ENCODE data around the gene SF3A1.

SF3A1 gene

DNA sequence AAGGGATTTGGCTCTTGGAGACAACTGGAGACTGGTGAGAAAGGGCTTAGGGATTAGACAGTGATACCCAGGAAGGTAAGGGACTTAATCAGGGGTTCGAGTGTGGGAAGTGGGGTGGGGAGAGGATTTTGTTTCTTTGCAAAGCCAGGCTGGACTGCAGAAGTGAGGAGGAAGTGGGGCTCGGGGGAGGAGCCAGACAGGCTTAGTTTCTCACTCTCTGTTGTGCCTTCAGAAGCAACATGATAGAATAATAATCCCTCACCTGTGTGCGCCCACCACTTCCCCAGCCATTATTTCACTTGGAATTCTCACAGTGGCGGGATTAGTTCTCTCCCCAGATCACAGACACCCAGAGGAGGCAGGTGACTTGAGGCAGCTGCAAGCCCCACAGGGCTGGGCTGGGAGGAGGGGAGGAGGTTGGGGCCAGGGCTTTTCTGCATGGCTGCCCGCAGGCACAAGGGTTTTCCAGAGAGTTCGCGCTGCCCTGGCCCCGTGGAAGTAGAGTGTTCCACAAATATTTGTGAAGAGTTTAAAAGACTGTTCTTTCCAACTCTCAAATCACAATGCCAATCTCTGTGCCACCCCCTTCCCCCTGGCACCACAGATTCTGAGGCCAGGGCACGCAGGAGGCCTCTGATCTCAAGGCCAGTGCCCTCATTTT lies 36.1 kb upstream of the SF3A1 start:
- no peak overlapping the region for H3K9ac ChIP-seq
- H3K27ac ChIP-seq, result no peak overlapping the region
- H3K79me2 ChIP-seq, result peaks cover 2% of the 10 kb centered on the region
- H3K4me1 ChIP-seq, result peaks cover 3% of the 10 kb centered on the region
- no peaks in the 10 kb centered on the region for H3K27me3 ChIP-seq (ENCODE audit: control insufficient read depth, insufficient read depth, low read length)
- TF ChIP-seq, protein P1, sequence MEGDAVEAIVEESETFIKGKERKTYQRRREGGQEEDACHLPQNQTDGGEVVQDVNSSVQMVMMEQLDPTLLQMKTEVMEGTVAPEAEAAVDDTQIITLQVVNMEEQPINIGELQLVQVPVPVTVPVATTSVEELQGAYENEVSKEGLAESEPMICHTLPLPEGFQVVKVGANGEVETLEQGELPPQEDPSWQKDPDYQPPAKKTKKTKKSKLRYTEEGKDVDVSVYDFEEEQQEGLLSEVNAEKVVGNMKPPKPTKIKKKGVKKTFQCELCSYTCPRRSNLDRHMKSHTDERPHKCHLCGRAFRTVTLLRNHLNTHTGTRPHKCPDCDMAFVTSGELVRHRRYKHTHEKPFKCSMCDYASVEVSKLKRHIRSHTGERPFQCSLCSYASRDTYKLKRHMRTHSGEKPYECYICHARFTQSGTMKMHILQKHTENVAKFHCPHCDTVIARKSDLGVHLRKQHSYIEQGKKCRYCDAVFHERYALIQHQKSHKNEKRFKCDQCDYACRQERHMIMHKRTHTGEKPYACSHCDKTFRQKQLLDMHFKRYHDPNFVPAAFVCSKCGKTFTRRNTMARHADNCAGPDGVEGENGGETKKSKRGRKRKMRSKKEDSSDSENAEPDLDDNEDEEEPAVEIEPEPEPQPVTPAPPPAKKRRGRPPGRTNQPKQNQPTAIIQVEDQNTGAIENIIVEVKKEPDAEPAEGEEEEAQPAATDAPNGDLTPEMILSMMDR (IDR thresholded peaks at IDR 0.05), result no peak
- H3K36me3 ChIP-seq (ENCODE audit: control insufficient read depth, insufficient read depth, low read length), result no peaks in the 10 kb centered on the region
- no peak overlapping the region for H3K4me2 ChIP-seq (ENCODE audit: low read length)
- no peak overlapping the region for H3K4me3 ChIP-seq (ENCODE audit: low read depth, low read length)
- no peak overlapping the region for H2AFZ ChIP-seq
- H3K9me3 ChIP-seq (ENCODE audit: control insufficient read depth, low read length), result no peaks in the 10 kb centered on the region

DNA sequence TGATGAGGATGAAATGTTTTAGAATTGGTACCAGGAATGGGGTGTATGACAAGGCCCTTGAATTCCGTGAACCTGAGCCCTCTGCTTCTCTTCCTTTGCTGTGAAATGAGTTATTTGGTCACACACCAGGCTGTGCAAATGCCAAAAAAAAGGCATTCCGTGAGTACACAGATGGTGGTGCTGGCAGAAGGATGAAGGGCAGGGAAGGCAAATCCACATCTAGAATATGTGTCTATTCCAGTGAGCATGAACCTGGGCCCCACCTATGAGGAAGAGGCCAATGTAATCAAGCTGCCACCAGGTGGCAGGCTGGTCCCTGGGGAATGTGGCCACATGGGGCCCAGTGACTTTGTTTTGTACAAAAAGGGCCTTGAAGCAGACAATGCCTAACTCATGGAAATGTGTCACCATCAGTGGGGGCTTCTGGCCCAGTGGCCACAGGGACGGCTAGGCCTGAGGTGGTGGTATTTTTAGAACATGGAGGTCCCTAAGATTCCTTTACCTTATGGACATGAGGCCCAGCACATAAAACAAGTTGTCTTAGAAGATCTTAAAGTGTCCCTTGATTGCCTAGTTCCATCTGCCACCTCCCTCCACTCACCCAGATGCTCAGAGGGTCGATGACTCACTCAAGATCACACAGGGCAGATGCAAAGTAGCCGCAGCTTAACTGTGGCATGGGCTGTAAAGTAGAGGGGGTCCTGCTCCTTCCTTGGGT lies 34.4 kb upstream of the SF3A1 start:
- Histone ChIP-seq H3K4me1 (peaks cover 5% of the 10 kb centered on the region), H3K4me3 (ENCODE audit: low read depth, low read length) (no peak overlapping the region), H3K9ac (no peak overlapping the region), H3K27ac (peak overlapping the region; percentile 11), H3K27me3 (ENCODE audit: control insufficient read depth, insufficient read depth, low read length) (no peaks in the 10 kb centered on the region), H3K36me3 (ENCODE audit: control insufficient read depth, insufficient read depth, low read length) (no peaks in the 10 kb centered on the region), H2AFZ (peak overlapping the region; percentile 72), H3K79me2 (peaks cover 2% of the 10 kb centered on the region), H3K4me2 (ENCODE audit: low read length) (no peak overlapping the region), H3K9me3 (ENCODE audit: control insufficient read depth, low read length) (no peaks in the 10 kb centered on the region)
- TF ChIP-seq, protein P1 (IDR thresholded peaks at IDR 0.05), result peak; percentile 69

DNA sequence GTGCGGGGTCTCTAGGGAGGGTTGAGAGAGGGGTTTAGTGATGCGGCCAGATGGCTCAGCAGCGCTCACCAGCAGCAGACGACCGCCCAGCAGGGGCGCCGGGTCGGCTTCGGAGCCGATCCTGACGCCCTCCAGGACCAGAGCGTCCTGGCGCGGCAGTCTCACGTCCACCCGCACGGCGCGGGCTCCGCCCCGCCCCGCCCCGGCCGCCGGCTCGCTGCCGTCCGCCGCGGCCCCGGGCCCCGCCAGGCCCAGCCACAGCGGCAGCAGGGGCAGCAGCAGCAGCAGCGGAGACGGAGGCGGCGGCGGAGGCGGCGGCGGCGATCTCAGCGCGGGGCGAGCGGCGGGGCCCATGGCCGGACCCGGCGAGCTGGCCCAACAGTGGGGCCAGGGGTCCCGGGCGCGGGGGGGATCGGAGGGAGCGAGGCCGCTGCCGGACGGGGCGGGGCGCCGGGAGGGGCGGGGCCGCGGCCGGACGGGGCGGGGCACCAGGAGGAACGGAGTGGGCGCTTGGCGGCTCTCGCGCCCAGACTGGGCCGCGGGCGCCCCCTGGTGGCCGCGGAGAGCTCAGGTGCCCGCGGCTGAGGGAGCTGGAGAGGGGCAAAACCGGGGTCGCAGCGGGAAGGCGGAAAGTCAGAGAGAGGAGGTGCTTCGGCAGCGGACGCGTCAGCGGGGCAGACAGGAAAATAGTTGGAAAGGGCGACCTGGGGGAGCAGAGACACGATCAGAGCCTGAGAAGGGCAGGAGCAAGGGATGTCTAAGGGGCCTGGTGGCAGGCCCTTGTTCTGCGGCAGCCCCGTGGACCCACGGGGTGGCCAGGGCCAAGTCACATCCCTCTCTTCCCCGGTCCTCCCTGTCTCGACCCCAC lies 30.5 kb upstream of the SF3A1 start, which contains the start of gene RNF215:
RNF215 (minus strand) TSS at position 452 of the 868 bp plus-strand sequence; CDS start at position 354, 98 bp downstream.
- H3K4me1 ChIP-seq, result peaks cover 5% of the 10 kb centered on the region
- TF ChIP-seq, protein P1 (IDR thresholded peaks at IDR 0.05), result peak; percentile 81
- peak within 1 kb of the TSS; percentile 80 for H2AFZ ChIP-seq
- H3K9ac ChIP-seq, result no peak within 1 kb of the TSS
- no peaks in the 10 kb centered on the region for H3K9me3 ChIP-seq (ENCODE audit: control insufficient read depth, low read length)
- no peaks in the 10 kb centered on the region for H3K27me3 ChIP-seq (ENCODE audit: control insufficient read depth, insufficient read depth, low read length)
- H3K36me3 ChIP-seq (ENCODE audit: control insufficient read depth, insufficient read depth, low read length), result no peaks in the 10 kb centered on the region
- H3K79me2 ChIP-seq, result no peaks in the 10 kb centered on the region
- peak within 1 kb of the TSS; percentile 94 for H3K4me2 ChIP-seq (ENCODE audit: low read length)
- no peak within 1 kb of the TSS for H3K27ac ChIP-seq
- H3K4me3 ChIP-seq (ENCODE audit: low read depth, low read length), result peak within 1 kb of the TSS; percentile 59

DNA sequence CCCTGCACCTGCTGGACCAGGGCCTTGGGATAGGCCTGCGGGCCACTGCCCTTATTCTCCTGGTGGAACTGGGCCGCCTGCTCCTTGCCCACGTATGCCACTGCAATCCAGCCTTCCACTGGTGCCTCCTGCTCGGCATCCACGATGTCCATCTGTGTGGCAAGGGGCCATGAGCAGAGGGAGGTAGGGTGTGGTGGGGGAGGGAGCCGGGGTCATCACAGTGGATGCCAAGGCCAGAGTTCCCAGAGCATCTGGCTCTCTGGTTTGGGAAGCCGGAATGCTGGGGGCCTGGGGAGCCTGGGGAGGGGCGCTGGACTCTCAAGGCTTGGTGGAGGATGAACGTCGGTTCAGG lies 29.9 kb upstream of the SF3A1 start:
- no peak overlapping the region for H3K9ac ChIP-seq
- TF ChIP-seq, protein P1 (IDR thresholded peaks at IDR 0.05), result no peak
- peaks cover 5% of the 10 kb centered on the region for H3K4me1 ChIP-seq
- no peaks in the 10 kb centered on the region for H3K79me2 ChIP-seq
- peak overlapping the region; percentile 59 for H3K4me3 ChIP-seq (ENCODE audit: low read depth, low read length)
- H3K9me3 ChIP-seq (ENCODE audit: control insufficient read depth, low read length), result no peaks in the 10 kb centered on the region
- H3K4me2 ChIP-seq (ENCODE audit: low read length), result peak overlapping the region; percentile 94
- H3K36me3 ChIP-seq (ENCODE audit: control insufficient read depth, insufficient read depth, low read length), result no peaks in the 10 kb centered on the region
- no peaks in the 10 kb centered on the region for H3K27me3 ChIP-seq (ENCODE audit: control insufficient read depth, insufficient read depth, low read length)
- peak overlapping the region; percentile 45 for H2AFZ ChIP-seq
- H3K27ac ChIP-seq, result no peak overlapping the region
